GM12878 (cell line): Measurements from ENCODE around the gene FAT1. TPM values are rescaled to one million over a fixed set of nuclear protein-coding genes. Genes with fewer than 3 reads are reported as not detected.
"Not testable (repeated sequence)": the region's sequence is repeated elsewhere in the genome, so short reads cannot be mapped to it uniquely, and the experiment has no call there.

Experiments
- ATAC-seq: fragments of 200-7000 bp; cut with Tn5 transposase; 3 replicates; pipeline ENCODE4 v1.9.1; 2020; ENCODE audit warnings: mild to moderate bottlenecking, moderate library complexity
- BruUV-seq: library from RNA; stranded (reverse); fragments of 400-500 nt; replicated peaks from 2 replicates; lab custom pipeline; 2021; lab: Mats Ljungman, UMichigan
- CTCF ChIA-PET: fragments of 300-600 bp; sonication (Branson Sonifier 250); formaldehyde crosslinking; extraction: SDS; loops from one replicate; lab custom pipeline; 2021; ENCODE audit warnings: inconsistent platforms; lab: Yijun Ruan, JAX
- POLR2A ChIA-PET: fragments of 350-600 bp; formaldehyde crosslinking; extraction: SDS; loops from one replicate; lab custom pipeline; 2021; ENCODE audit warnings: inconsistent platforms; lab: Charles Lee
- RAD21 ChIA-PET: fragments of 300-600 bp; sonication (Branson Sonifier 250); formaldehyde crosslinking; loops from one replicate; lab custom pipeline; 2023; ENCODE audit warnings: antibody characterized with exemption; ENCODE audit not compliant: unreplicated experiment; lab: Charles Lee
- SMC1A ChIA-PET: fragments of 300-600 bp; sonication (Branson Sonifier 250); formaldehyde crosslinking; loops from one replicate; lab custom pipeline; 2023; ENCODE audit not compliant: unreplicated experiment, uncharacterized antibody; lab: Charles Lee
- DNase-seq: peaks from one replicate; pipeline ENCODE4 v3.0.0-alpha.2; 2011; ENCODE audit warnings: low read depth, low spot score
- FAIRE-seq: peaks from 3 replicates; lab custom pipeline; 2011; peaks lifted over from hg19 to GRCh38; lab: Jason Lieb, UNC
- H2AFZ ChIP-seq: 2 replicates; pipeline ENCODE4 v1.6.0; 2011; ENCODE audit warnings: low read depth, low read length, control low read depth; ENCODE audit not compliant: control insufficient read depth
- H3K27ac ChIP-seq: 2 replicates; pipeline ENCODE4 v1.5.1; 2011; ENCODE audit warnings: control low read depth; ENCODE audit not compliant: control insufficient read depth, insufficient read depth
- H3K27me3 ChIP-seq, 2 experiments: replicated peaks in 1 of 2; 2 replicates each; pipeline versions ENCODE4 v1.6.0 to v1.6.1; 2011; ENCODE audit warnings: low read length in 1 of 2; ENCODE audit not compliant: control insufficient read depth in 2 of 2, insufficient read depth in 2 of 2
- H3K36me3 ChIP-seq, 2 experiments: 2 replicates each; pipeline ENCODE4 v1.5.1; 2011; ENCODE audit warnings: low read length in 1 of 2; ENCODE audit not compliant: control insufficient read depth in 2 of 2, insufficient read depth in 2 of 2
- H3K4me1 ChIP-seq: 2 replicates; pipeline ENCODE4 v1.6.1; 2011; ENCODE audit warnings: mild to moderate bottlenecking, low read length, moderate library complexity, mixed read lengths; ENCODE audit not compliant: control insufficient read depth, insufficient read depth
- H3K4me2 ChIP-seq: 2 replicates; pipeline ENCODE4 v1.6.0; 2011; ENCODE audit warnings: control low read depth; ENCODE audit not compliant: control insufficient read depth, insufficient read depth
- H3K4me3 ChIP-seq: fragments of 200-600 bp; sonication (generic); 2 replicates; pipeline ENCODE4 v1.5.1; 2016
- H3K79me2 ChIP-seq: 2 replicates; pipeline ENCODE4 v1.6.0; 2011; ENCODE audit warnings: low read length; ENCODE audit not compliant: control insufficient read depth, insufficient read depth
- H3K9ac ChIP-seq: 2 replicates; pipeline ENCODE4 v1.8.0; 2011; ENCODE audit warnings: low read length, control low read depth, mixed read lengths; ENCODE audit not compliant: control insufficient read depth, insufficient read depth
- H3K9me3 ChIP-seq: replicated peaks from 3 replicates; pipeline ENCODE4 v1.5.1; 2011; ENCODE audit warnings: mild to moderate bottlenecking, low read length; ENCODE audit not compliant: control insufficient read depth, insufficient read depth
- H4K20me1 ChIP-seq: 2 replicates; pipeline ENCODE4 v1.6.0; 2011; ENCODE audit not compliant: control insufficient read depth, insufficient read depth
- KDM1A ChIP-seq: fragments of 200-600 bp; sonication (generic); IDR thresholded peaks from 2 replicates; pipeline ENCODE4 v1.6.1; 2016; ENCODE audit warnings: borderline replicate concordance
- LARP7 ChIP-seq: fragments of 450-650 bp; IDR thresholded peaks from 2 replicates; pipeline ENCODE4 v1.6.1; 2017; ENCODE audit warnings: mild to moderate bottlenecking
- SP1 ChIP-seq: IDR thresholded peaks from one replicate; pipeline ENCODE4 v1.6.1; 2011; ENCODE audit warnings: low read depth, low read length
- SREBF1 ChIP-seq: IDR thresholded peaks from 2 replicates; pipeline ENCODE4 v1.6.1; 2012; ENCODE audit warnings: mild to moderate bottlenecking, low read length
- SREBF2 ChIP-seq: IDR thresholded peaks from 2 replicates; pipeline ENCODE4 v1.6.1; 2012; ENCODE audit warnings: mild to moderate bottlenecking, low read length
- TCF12 ChIP-seq: IDR thresholded peaks from 2 replicates; pipeline ENCODE4 v1.6.1; 2011; ENCODE audit warnings: low read depth, mild to moderate bottlenecking, low read length
- ZZZ3 ChIP-seq: IDR thresholded peaks from 2 replicates; pipeline ENCODE4 v1.6.1; 2011; ENCODE audit warnings: low read depth; ENCODE audit not compliant: control insufficient read depth, insufficient read length
- WGBS: methylation state at CpG from one replicate; pipeline ENCODE4 v1.1.6; 2016; ENCODE audit warnings: low lambda C conversion rate; ENCODE audit not compliant: insufficient replicate concordance, insufficient coverage; ENCODE audit errors: missing lambda C conversion rate; 5-methylcytosine and 5-hydroxymethylcytosine counted together
- in situ Hi-C: fragments of 300-500 bp; cut with MboI; formaldehyde crosslinking; loops from 9 replicates; pipeline ENCODE4 v1.14.3; 2018; ENCODE audit warnings: mixed read lengths
- intact Hi-C: fragments of 100-400 bp; cut with micrococcal nuclease; formaldehyde crosslinking; loops from one replicate; pipeline ENCODE4 v1.14.2; 2022; ENCODE audit not compliant: unreplicated experiment
- polyA plus RNA-seq, 11 experiments: library from polyadenylated mRNA; depleted of rRNA in 4 of 11; unstranded in 6 of 11; stranded (reverse) in 5 of 11; fragments of >200 nt; fragmentation: Nextera tagmentation in 4 of 11; fragmentation: Illumina TruSeq in 1 of 11; extraction: Ambion mirVana in 4 of 11; extraction: Trizol in 1 of 11; gene quantifications; 1 replicate in 1 of 11; 2 replicates in 10 of 11; pipeline versions ENCODE4 v1.2.1 to v1.2.3, GENCODE V29; 2011 to 2016; ENCODE audit warnings: inconsistent platforms in 2 of 11, missing spikeins in 2 of 11, low read depth in 1 of 11
- total RNA-seq, 4 experiments: library from RNA; depleted of rRNA in 3 of 4; stranded (reverse); fragments of >200 nt in 3 of 4; fragmentation: Illumina TruSeq in 1 of 4; extraction: Trizol in 1 of 4; gene quantifications; 2 replicates each; pipeline versions ENCODE4 v1.2.1 to v1.2.3, GENCODE V29; 2013 to 2021
- TF ChIP-seq, protein P1 (sequence below): IDR thresholded peaks from 2 replicates; pipeline ENCODE4 v1.6.1; 2011; ENCODE audit warnings: mild to moderate bottlenecking, low read depth, low read length, moderate library complexity; ENCODE audit not compliant: insufficient replicate concordance
- TF ChIP-seq, protein P2 (sequence below): IDR thresholded peaks from 2 replicates; pipeline ENCODE4 v1.6.1; 2012; ENCODE audit warnings: low read depth, low read length, improper control_type of control experiment

Gene FAT1
- total and polyA plus RNA-seq, 10 of the 15 experiments (the other 5 are each of a cell fraction or from before 2014, with no cell fraction given) = 0.04 to 11.8 (median 0.11) TPM; not detected in 1

DNA sequence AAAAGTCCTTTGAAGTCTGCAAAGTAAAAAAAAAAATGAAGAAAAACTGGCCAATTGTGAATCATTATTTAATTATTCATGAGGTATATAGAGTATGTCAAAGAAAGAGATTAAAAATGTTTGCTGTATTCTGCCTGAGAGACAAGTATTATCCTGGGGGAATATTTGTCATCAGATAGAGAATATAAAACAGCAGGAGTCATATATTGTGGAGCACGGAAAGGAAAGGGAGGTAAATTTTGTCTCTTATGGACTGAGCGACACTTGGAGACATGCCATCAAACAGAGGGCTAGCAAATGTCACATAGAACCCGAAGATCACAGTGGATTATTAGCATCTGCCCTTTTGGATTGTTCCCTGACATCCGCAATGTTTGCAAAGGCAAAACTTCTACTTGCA lies 39.2 kb upstream of the FAT1 start:
- in situ Hi-C loops = no loop called here
- intact Hi-C loops = no loop called here
- Histone ChIP-seq H4K20me1 (no peaks in the 10 kb centered on the region), H3K9me3 (no peaks in the 10 kb centered on the region)
- CTCF ChIA-PET = no interaction called here
- SMC1A ChIA-PET = no interaction called here
- no peak for FAIRE-seq
- no peak for DNase-seq
- TF ChIP-seq ZZZ3 = no peak
- no peak for TF ChIP-seq LARP7
- no peak for TF ChIP-seq SP1
- no peak for TF ChIP-seq TCF12
- TF ChIP-seq SREBF2 = no peak
- no peak for TF ChIP-seq KDM1A
- TF ChIP-seq SREBF1 = no peak
- TF ChIP-seq, all 136 proteins: peak for 0
- no peak overlapping the region for H3K27ac ChIP-seq
- no peak for ATAC-seq
- H3K4me1 ChIP-seq = no peaks in the 10 kb centered on the region
- no peaks in the 10 kb centered on the region for H3K36me3 ChIP-seq
- no peak overlapping the region for H3K9ac ChIP-seq
- ChIA-PET RAD21 (no interaction called here), POLR2A (no interaction called here)
- H3K4me3 ChIP-seq = no peak overlapping the region
- H3K27me3 ChIP-seq = no peaks in the 10 kb centered on the region
- no peak overlapping the region for H2AFZ ChIP-seq
- no TSS peak for BruUV-seq
- H3K4me2 ChIP-seq = no peak overlapping the region
- no peaks in the 10 kb centered on the region for H3K79me2 ChIP-seq
- 22% methylated on average over 4 of the region's 4 CpGs for WGBS

DNA sequence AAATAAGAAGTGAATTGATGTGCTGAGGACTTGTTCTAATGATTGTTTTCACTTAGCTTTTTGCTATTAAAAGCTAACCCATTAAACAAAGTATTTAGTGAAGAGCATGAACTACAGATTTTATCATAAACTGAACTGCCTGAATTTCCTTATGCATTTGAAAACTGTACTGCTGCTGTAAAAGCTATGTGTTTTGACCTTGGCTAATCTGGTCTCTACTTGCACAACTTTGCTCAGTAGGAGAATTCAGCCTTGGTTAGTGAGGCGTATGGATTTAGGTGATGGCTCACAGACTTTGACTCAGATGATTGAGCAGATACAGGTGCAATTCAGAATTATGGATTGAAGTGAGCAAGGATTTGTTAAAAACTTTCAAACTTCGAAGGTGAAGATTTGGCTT lies 38.7 kb upstream of the FAT1 start:
- DNase-seq (no peak), ATAC-seq (no peak), FAIRE-seq (no peak)
- CTCF ChIA-PET = no interaction called here
- BruUV-seq = no TSS peak
- POLR2A ChIA-PET = no interaction called here
- no peak overlapping the region for H3K9ac ChIP-seq
- H3K4me3 ChIP-seq = no peak overlapping the region
- WGBS = 17% methylated on average over 2 of the region's 2 CpGs
- RAD21 ChIA-PET = no interaction called here
- H3K4me1 ChIP-seq = no peaks in the 10 kb centered on the region
- H4K20me1 ChIP-seq = no peaks in the 10 kb centered on the region
- no peaks in the 10 kb centered on the region for H3K9me3 ChIP-seq
- H3K27me3 ChIP-seq = no peaks in the 10 kb centered on the region
- H3K36me3 ChIP-seq = no peaks in the 10 kb centered on the region
- H2AFZ ChIP-seq = no peak overlapping the region
- in situ Hi-C loops = no loop called here
- intact Hi-C loops = no loop called here
- TF ChIP-seq, protein P1, sequence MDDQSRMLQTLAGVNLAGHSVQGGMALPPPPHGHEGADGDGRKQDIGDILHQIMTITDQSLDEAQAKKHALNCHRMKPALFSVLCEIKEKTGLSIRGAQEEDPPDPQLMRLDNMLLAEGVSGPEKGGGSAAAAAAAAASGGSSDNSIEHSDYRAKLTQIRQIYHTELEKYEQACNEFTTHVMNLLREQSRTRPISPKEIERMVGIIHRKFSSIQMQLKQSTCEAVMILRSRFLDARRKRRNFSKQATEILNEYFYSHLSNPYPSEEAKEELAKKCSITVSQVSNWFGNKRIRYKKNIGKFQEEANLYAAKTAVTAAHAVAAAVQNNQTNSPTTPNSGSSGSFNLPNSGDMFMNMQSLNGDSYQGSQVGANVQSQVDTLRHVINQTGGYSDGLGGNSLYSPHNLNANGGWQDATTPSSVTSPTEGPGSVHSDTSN = peak; percentile 27
- TF ChIP-seq, protein P2, sequence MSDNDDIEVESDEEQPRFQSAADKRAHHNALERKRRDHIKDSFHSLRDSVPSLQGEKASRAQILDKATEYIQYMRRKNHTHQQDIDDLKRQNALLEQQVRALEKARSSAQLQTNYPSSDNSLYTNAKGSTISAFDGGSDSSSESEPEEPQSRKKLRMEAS = no peak
- no peak overlapping the region for H3K4me2 ChIP-seq
- no peaks in the 10 kb centered on the region for H3K79me2 ChIP-seq
- SMC1A ChIA-PET = no interaction called here
- H3K27ac ChIP-seq = no peak overlapping the region

DNA sequence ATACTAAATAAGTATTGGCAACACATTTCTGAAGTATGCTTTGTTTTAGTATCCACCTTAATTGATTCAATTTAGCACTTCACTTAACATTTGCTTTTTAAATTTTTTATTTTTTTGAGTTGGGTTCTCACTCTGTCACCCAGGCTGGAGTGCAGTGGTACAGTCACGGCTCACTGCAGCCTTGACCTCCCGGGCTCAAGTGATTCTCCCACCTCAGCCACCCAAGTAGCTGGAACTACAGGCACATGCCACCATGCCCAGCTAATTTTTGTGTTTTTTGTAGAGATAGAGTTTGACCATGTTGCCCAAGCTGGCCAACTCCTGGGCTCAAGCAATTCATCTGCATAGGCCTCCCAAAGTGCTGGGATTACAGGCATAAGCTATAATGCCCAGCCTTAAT lies 38.3 kb upstream of the FAT1 start:
- H3K27me3 ChIP-seq, H3K79me2 ChIP-seq, H3K4me1 ChIP-seq, intact Hi-C loops, BruUV-seq, RAD21 ChIA-PET, in situ Hi-C loops, DNase-seq, H3K4me2 ChIP-seq, FAIRE-seq, CTCF ChIA-PET, H4K20me1 ChIP-seq, H3K36me3 ChIP-seq, H3K27ac ChIP-seq, POLR2A ChIA-PET, H3K9ac ChIP-seq, SMC1A ChIA-PET, H3K4me3 ChIP-seq, ATAC-seq, H2AFZ ChIP-seq, H3K9me3 ChIP-seq: not testable (repeated sequence)
- 44% methylated on average over 2 of the region's 2 CpGs for WGBS
